ENCODE measurements around the gene KCNJ9.
A peak's percentile ranks its signal among the peaks of the same experiment; 100 is the strongest.
"Not testable (repeated sequence)": the region's sequence is repeated elsewhere in the genome, so short reads cannot be mapped to it uniquely, and the experiment has no call there.

Gene KCNJ9

DNA sequence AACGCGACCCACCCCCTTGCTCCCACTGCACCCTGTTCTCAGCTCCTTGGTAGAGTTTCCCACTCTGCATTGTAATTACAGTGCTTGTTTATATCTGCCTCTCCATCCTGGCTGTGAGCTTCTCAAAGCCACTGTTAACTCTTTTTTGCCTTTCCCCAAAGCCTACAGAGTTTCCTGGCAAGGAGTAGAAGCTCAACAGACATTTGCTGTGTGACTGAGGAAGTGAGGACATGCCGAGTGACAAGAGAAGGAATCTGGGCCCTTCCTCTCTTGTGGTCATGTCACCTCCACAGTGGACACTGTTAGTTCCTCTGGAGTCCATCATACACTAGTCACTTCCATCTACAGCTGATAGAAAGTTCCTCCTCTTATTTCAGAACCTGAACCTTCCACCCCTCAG is 23.1 kb downstream of the KCNJ9 start:
- DNase-seq = peak; percentile 70 to 75

- no peak for DNase-seq
Measured at GRCh38 chr1:160105155-160105554, 23.8 kb downstream of the KCNJ9 start.

DNA sequence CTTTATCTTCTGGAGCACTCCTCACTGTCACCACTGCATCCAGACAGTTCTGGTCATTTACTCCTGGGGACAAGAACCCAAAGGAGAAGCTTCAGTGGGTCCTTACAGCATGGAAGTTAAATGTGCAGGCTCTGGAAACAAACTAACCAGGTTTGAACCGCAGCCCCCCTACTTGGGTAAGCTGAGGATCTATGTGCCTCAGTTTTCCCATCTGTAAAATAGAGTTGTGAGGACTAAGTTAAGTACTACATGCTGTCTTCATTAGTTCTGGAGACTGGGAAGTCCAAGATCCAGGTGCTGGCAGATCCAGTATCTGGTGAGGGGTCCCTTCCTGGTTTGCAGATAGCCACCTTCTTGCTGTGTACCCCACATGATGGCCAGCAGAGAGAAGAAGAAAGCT is 26.2 kb downstream of the KCNJ9 start:
- DNase-seq = no peak

GRCh38 chr1:160108888-160109662 is 27.7 kb downstream of the KCNJ9 start:
- peak; percentile 71 to 81 for DNase-seq

DNA sequence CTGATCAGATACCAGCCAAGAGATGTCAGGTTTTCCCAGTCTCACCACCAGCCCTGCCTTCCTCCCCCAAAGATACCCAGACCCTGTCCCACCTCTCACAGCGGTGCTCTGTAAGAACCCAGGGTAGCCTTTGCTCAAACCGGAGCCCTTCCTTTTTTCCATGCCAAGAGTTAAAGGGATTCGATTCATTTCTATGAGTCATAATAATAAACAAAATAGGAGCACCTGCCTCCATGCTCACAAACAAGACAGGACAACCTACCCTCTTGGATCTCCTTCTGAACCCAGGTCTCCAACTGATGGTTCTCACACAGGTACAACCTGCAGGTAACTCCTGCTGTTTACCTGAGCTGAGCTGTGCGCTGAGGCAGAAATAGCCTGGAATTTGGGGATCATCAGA is 28.3 kb downstream of the KCNJ9 start:
- DNase-seq = no peak

- not testable (repeated sequence) for DNase-seq
Measured at GRCh38 chr1:160111462-160111861, 30.1 kb downstream of the KCNJ9 start.

GRCh38 chr1:160112357-160112756 is 31.0 kb downstream of the KCNJ9 start:
- DNase-seq = no peak

DNA sequence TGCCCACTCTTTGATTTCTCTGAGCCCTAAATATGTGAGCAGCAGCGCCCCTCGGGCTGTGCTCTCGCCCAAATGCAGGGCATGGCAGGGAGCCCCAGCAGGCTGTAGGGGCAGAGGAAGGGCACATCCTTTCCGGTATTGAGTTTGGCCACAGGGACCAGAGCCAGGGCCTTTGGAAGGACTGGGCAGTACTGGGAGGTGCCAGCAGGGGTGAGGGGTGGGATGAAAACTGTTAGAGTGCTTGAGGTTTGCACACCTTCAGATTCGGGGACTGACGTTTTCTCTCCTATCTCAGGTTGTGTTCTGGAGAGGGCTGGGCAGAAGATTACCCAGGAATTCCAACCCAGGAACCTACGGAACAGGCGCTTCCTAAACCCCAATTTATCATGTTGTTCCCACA is 32.1 kb downstream of the KCNJ9 start:
- no peak for DNase-seq

GRCh38 chr1:160114085-160114484 is 32.7 kb downstream of the KCNJ9 start:
- DNase-seq = no peak

- no peak for DNase-seq
Measured at GRCh38 chr1:160115545-160116282, 34.4 kb downstream of the KCNJ9 start, which contains the start of gene ATP1A2. ATP1A2 (plus strand) TSS chr1:160115759; CDS start chr1:160115862, 103 bp downstream.

GRCh38 chr1:160116283-160117147 is 35.2 kb downstream of the KCNJ9 start:
- no peak for DNase-seq

DNA sequence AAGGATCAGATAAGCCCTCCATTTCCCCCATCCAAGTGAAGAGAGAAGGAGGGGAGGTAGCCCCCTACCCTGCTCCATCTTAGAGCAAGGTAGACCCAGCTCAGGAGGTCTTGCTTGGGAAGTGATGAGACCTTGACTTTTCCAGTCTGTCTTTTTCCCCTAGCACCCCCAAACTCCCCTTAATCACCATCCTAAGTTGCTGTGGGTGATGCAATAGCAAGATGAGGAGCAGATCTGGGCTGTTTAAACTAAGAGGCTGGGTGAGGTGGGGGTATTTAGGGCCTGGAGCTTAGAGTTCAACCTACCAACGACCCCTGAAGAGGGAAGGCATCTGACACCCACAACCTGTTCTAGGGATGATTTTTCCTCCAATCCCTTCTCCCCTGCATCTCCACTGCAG is 36.0 kb downstream of the KCNJ9 start:
- DNase-seq = no peak

DNA sequence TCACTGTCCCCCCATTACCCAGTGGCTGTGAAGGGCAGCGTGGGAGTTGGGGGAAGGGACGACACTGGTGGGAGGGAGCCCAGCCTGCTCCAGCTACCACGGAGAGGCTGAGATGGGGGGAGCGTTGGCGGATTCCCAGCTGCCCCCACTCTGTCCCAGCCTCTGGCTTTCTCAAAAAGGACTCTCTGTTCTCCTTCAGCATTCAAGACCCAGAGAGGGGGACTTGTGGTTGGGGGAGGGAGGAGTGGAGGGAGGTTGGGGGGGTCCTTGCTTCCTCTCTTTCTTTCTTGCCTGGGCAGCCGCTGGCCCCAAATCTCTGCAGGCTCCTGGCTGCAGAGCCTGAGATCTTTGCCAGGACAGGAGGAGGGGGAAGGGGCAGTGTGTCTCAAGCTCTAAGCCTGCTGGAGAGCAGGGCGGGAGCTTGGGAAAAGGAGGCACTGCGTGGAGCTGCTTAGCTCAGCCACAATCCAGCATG is 36.4 kb downstream of the KCNJ9 start:
- DNase-seq = no peak

DNA sequence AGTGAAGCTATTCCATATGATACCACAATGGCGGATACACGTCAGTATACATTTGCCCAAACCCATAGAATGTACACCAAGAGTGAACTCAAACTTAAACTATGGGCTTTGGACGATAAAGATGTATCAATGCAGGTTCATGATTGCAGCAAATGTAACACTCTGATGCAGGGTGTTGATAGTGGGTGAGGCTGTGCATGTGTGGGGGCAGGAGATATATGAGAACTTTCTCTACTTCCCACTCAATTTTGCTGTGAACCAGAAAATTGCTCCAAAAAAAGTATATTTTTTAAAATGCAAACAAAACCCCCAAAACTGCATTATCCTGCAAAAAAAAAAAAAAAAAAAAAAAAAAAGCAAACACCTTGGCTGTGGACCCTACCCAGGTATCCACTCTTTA is 37.6 kb downstream of the KCNJ9 start:
- DNase-seq = no peak

GRCh38 chr1:160120797-160121196 is 39.5 kb downstream of the KCNJ9 start:
- DNase-seq = no peak

DNA sequence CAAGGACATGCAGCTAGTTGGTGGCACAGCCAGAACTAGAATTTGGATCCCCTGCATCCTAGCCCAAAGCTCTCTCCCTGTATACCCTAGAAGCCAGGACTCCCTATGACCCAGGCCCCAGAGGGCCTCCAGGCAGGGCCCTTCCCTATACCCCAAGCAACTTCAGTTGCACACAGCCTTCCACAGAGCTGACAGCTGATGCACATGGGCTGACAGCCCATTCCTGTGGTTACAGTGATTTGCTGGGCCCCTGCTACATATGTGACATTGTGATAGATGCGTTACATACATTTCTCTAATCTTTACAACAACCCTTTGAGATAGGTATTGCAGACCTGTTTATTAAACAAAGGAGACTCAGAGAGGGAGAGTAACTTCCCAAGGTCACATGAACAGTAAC is 40.0 kb downstream of the KCNJ9 start:
- no peak for DNase-seq

DNA sequence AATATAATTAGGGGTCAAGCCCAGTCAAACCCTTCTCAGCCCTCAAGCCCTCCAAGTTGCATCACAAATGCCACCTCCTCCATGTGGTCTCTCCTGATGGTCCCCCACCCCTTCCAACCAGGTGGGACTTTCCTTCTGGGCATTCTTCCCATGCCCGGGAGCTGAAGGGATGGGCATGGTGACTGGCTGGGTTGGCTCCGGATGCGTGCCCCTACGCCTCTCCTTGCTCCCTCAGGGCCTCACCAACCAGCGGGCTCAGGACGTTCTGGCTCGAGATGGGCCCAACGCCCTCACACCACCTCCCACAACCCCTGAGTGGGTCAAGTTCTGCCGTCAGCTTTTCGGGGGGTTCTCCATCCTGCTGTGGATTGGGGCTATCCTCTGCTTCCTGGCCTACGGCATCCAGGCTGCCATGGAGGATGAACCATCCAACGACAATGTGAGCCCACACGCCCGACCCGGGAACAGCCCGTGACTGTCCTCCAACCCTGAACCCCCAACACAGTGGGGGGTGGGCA is 41.7 kb downstream of the KCNJ9 start:
- no peak for DNase-seq

- DNase-seq = no peak
Measured at GRCh38 chr1:160123726-160124125, 42.4 kb downstream of the KCNJ9 start.

DNA sequence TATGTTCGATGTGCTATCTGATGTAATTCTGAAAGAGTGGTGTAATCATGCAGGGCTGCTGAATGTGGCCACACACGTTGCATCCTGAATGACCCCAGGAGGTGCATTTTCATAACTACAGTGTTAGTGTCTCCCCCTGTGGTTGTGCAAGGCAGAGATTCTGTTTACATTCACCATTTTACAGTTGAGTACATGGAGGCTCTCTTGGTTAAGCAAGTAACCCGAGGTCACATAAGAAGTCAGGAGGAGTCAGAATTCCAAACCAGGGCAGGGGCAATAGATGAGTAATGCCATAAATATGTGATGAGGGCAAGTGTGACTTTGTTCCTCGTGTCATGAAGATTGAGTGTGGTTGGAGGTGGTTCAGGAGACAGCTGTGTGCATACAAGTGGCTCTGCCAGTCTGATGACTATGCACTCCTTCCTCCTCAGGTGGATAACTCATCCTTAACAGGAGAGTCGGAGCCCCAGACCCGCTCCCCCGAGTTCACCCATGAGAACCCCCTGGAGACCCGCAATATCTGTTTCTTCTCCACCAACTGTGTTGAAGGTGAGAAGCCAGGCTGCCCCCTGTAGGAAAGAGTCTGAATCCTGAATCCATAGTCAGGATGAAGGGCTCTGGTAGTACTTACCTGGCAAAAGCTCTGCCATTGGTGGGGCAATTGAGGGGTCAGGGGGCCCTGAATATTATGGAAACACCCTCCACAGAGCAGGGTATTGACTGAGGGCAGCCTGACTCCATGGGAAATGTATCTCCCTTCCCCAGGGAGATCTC is 43.6 kb downstream of the KCNJ9 start:
- peak in 1 of 2 donors; percentile 19 for DNase-seq

DNA sequence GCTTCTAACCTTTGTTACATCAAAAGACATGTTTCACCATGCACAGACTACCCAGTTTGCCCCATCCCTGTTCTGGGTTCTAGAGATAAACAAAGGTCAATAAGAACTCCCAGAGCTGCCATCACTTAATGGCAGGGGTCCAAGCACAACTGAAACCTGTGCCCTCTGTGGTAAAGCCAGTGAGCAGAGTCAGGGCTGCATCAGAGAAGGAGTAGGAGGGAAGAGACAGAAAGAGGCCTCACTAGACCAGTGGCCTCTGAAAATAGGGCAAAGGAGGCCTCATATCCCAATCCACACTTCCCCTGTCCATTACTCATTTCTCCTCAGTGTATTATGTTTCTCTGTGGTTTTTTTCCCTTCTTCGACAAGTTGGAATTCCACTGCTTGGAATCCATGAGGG is 44.4 kb downstream of the KCNJ9 start:
- peak in 1 of 2 donors; percentile 20 for DNase-seq

- DNase-seq = not testable (repeated sequence)
Measured at GRCh38 chr1:160126342-160126741, 45.0 kb downstream of the KCNJ9 start.

DNA sequence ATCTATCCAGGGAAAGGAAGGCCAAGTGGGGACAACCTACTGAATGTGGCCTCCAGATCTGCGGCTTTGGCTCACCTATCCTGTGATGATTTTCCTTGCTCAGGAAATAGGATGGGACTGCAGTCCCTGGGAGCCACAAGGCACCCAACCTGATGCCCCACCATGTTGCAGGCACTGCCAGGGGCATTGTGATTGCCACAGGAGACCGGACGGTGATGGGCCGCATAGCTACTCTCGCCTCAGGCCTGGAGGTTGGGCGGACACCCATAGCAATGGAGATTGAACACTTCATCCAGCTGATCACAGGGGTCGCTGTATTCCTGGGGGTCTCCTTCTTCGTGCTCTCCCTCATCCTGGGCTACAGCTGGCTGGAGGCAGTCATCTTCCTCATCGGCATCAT is 46.0 kb downstream of the KCNJ9 start:
- no peak for DNase-seq

Data from inflammatory macrophage treated with lipopolysaccharide for 1 hour (primary cell).